ENCODE measurements around the gene UCP3. TPM values are rescaled to one million over a fixed set of nuclear protein-coding genes. Genes with fewer than 3 reads are reported as not detected.

UCP3 gene
- total and polyA plus RNA-seq, 2 of the 8 experiments (the other 6 are each of a cell fraction or from before 2014, with no cell fraction given) = 0.85 to 1.3 TPM

DNA sequence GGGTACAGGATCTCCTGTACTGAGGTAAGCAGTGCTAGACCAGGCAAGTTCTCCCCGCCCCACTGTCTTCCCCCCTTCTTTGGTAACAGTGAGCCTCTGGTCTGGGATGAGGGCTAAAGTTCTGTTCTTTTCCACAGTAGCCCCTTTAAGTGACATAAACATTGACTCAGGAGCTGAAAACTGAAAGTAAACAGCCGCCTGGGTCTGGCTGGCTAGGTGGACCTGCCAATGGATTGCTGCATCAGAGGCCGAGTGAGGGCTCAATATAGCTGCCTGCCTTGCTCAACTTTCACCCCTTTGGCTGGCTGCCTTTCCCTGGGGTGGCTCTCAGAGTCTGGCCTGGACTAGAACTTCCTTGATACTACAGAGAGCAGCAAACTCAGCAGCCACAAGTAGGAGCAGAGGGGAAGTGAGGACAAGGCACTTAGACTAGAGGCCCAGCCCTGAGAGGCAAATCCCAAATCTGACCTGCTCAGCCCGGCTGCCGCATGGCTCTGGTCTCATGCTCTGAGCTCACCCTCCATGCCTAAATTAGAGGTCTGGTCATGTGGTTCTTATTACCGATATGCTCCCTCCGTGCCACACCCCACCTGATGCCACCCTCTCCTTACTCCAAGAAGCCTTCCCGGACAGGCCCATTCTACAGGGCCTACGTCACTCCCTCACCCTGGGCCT lies 9.6 kb upstream of the UCP3 start:
- Histone ChIP-seq H3K4me3 (ENCODE audit: extremely low read depth in 1 of 4, insufficient read depth in 2 of 4, low read depth in 3 of 4, low read length in 4 of 4) (no peak overlapping the region), H3K18ac (ENCODE audit: extremely low read depth, low read length) (no peak overlapping the region), H2BK15ac (ENCODE audit: low read length) (no peak overlapping the region), H2BK5ac (ENCODE audit: low read depth, low read length) (no peak overlapping the region), H3K79me2 (ENCODE audit: control insufficient read depth in 1 of 2, insufficient read depth in 2 of 2, low read length in 2 of 2) (no peaks in the 10 kb centered on the region), H3K14ac (ENCODE audit: insufficient read length) (no peak overlapping the region), H3K9me3 (ENCODE audit: insufficient read depth in 2 of 2, low read depth in 1 of 2, low read length in 1 of 2) (no peaks in the 10 kb centered on the region), H2AFZ (ENCODE audit: low read length) (no peak overlapping the region), H2BK20ac (ENCODE audit: low read length) (no peak overlapping the region), H4K5ac (ENCODE audit: insufficient read length, low read depth, low read length) (no peak overlapping the region), H3K23ac (ENCODE audit: insufficient read length) (no peak overlapping the region), H4K20me1 (replicated peaks in 1 of 2; ENCODE audit: control insufficient read depth in 1 of 2, insufficient read depth in 2 of 2, low read length in 2 of 2) (no peaks in the 10 kb centered on the region), H3K4me1 (replicated peaks in 1 of 4; ENCODE audit: control insufficient read depth in 3 of 4, insufficient read depth in 4 of 4, low read length in 3 of 4) (no peaks in the 10 kb centered on the region), H3K23me2 (ENCODE audit: low read depth, low read length) (no peaks in the 10 kb centered on the region), H3K56ac (replicated peaks; ENCODE audit: insufficient read length, low read depth, low read length) (no peak overlapping the region), H2BK120ac (replicated peaks; ENCODE audit: low read depth, low read length) (no peak overlapping the region), H3K36me3 (ENCODE audit: control insufficient read depth in 2 of 4, insufficient read depth in 4 of 4, low read length in 3 of 4) (peaks cover 0 to 7% (median 0%) of the 10 kb centered on the region in 4 experiments; a peak in 2 of 8 replicates), H3K27ac (ENCODE audit: low read depth, low read length) (no peak overlapping the region), H2BK12ac (ENCODE audit: low read depth, low read length) (no peak overlapping the region), H3K79me1 (ENCODE audit: low read depth, low read length) (no peaks in the 10 kb centered on the region; the same call in 1 of the 2 replicates), H2AK5ac (ENCODE audit: low read depth, low read length) (no peak overlapping the region), H3K9ac (replicated peaks in 1 of 4; ENCODE audit: extremely low read depth in 1 of 4, low read depth in 3 of 4, low read length in 3 of 4) (no peak overlapping the region), H4K8ac (ENCODE audit: extremely low read depth, insufficient read depth, low read length) (no peak overlapping the region), H3K4ac (replicated peaks; ENCODE audit: insufficient read length, low read depth, low read length) (no peak overlapping the region), H3K27me3 (replicated peaks in 1 of 4; ENCODE audit: control insufficient read depth in 3 of 4, extremely low read depth in 1 of 4, insufficient read depth in 3 of 4, low read length in 3 of 4) (no peaks in the 10 kb centered on the region), H3K4me2 (ENCODE audit: insufficient read depth in 1 of 2, low read depth in 2 of 2, low read length in 2 of 2) (no peak overlapping the region), H4K91ac (replicated peaks; ENCODE audit: insufficient read length, low read length) (no peak overlapping the region)
- 89% methylated on average over 9 of the region's 9 CpGs; no CpG with 5 or more reads in 1 of the 2 experiments for WGBS, 2 experiments (ENCODE audit: extremely low coverage in 1 of 2, insufficient coverage in 1 of 2, insufficient read length in 1 of 2, insufficient replicate concordance in 2 of 2, low coverage in 1 of 2, low lambda C conversion rate in 2 of 2, missing lambda C conversion rate in 1 of 2)
- POLR2A ChIA-PET (ENCODE audit: partially characterized antibody) = interaction anchor here (0.7 to 2.2 kb wide), 3 partner anchors 10 to 38 kb away, joined by 3 to 7 read pairs (median 3); partner anchors contain the start of gene UCP3
- DNase-seq (ENCODE audit: low read depth in 1 of 2, low spot score in 2 of 2) (no peak), FAIRE-seq (no peak)
- TF ChIP-seq JUND (IDR thresholded peaks at IDR 0.05; ENCODE audit: low read length) (no peak), NANOG (IDR thresholded peaks at IDR 0.05; ENCODE audit: insufficient read depth, low read depth, low read length, poor library complexity, severe bottlenecking) (no peak), SIN3A (conservative IDR thresholded peaks at IDR 0.05 in 1 of 2, IDR thresholded peaks at IDR 0.05 in 1 of 2; ENCODE audit: low read depth in 1 of 2, low read length in 2 of 2) (no peak)
- CTCF ChIA-PET (ENCODE audit: partially characterized antibody) = interaction anchor here (1.0 to 2.9 kb wide), 2 partner anchors 8 to 54 kb away, joined by 4 to 9 read pairs; no protein-coding TSS in a partner anchor

Data from H1 (cell line).